Neural progenitor cell (in vitro differentiated cells): Measurements from ENCODE around the gene MATN1.

ENCODE experiments used
- EZH2phosphoT487 ChIP-seq: fragments of 200-600 bp; sonication (generic); IDR thresholded peaks from 2 replicates; pipeline ENCODE4 v1.6.1; 2017; ENCODE audit warnings: antibody characterized with exemption
- TF ChIP-seq, protein P1 (sequence below): fragments of 200-600 bp; sonication (generic); IDR thresholded peaks from 2 replicates; pipeline ENCODE4 v1.5.1; 2017; ENCODE audit warnings: antibody characterized with exemption, mild to moderate bottlenecking

DNA sequence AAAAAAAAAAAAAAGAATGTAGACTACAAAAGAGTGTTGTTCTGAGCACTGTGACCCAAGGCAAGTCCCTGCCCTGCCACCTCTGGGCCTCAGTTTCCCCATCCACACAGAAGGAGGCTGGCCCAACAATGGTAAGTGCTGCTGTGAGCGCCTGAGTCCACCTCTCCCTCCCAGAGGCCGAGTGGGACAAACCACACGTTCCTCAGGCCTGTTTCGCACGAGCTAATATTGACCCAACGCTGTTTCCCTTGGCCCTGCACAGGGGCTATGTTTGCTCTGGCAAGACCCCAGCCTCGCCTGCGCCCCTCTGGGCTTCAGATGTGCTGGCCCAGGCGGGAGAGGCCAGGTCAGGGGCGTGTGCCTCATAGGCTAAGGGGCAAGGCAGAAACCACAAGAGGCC lies 46.8 kb upstream of the MATN1 start:
- TF ChIP-seq, protein P1, sequence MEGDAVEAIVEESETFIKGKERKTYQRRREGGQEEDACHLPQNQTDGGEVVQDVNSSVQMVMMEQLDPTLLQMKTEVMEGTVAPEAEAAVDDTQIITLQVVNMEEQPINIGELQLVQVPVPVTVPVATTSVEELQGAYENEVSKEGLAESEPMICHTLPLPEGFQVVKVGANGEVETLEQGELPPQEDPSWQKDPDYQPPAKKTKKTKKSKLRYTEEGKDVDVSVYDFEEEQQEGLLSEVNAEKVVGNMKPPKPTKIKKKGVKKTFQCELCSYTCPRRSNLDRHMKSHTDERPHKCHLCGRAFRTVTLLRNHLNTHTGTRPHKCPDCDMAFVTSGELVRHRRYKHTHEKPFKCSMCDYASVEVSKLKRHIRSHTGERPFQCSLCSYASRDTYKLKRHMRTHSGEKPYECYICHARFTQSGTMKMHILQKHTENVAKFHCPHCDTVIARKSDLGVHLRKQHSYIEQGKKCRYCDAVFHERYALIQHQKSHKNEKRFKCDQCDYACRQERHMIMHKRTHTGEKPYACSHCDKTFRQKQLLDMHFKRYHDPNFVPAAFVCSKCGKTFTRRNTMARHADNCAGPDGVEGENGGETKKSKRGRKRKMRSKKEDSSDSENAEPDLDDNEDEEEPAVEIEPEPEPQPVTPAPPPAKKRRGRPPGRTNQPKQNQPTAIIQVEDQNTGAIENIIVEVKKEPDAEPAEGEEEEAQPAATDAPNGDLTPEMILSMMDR: no peak
- TF ChIP-seq EZH2phosphoT487: no peak
